Stimulated activated naive B cell treated with anti-CD40 and anti-IgM and Interleukin-4, amounts not matched to agents 10 μg/mL and 1 μg/mL and 100 μg/mL, for 72 hours (primary cell): ENCODE results near the gene SPTBN5.

Experiments
- ATAC-seq, 2 donors: fragments of 150-1000 bp; cut with Tn5 transposase; replicated peaks; 2 replicates each; pipeline ENCODE4 v1.10.0; 2021; ENCODE audit warnings: moderate library complexity in 1 of 2
- DNase-seq: peaks from one replicate; pipeline ENCODE4 v3.0.0; 2021
- H3K27ac Mint-ChIP-seq: one replicate; pipeline ENCODE4 v1.8.0; 2022; ENCODE audit warnings: mild to moderate bottlenecking, mixed read lengths
- H3K27me3 Mint-ChIP-seq, 2 donors: one replicate each; pipeline ENCODE4 v1.8.0; 2022; ENCODE audit warnings: mixed read lengths in 2 of 2
- H3K36me3 Mint-ChIP-seq, 2 donors: one replicate each; pipeline ENCODE4 v1.8.0; 2022; ENCODE audit warnings: mixed read lengths in 2 of 2, mild to moderate bottlenecking in 1 of 2
- H3K4me1 Mint-ChIP-seq, 2 donors: one replicate each; pipeline ENCODE4 v1.8.0; 2022; ENCODE audit warnings: mixed read lengths in 2 of 2, mild to moderate bottlenecking in 1 of 2
- H3K4me3 Mint-ChIP-seq, 2 donors: one replicate each; pipeline ENCODE4 v1.8.0; 2022; ENCODE audit warnings: mild to moderate bottlenecking in 2 of 2, mixed read lengths in 2 of 2, moderate library complexity in 1 of 2
- H3K9me3 Mint-ChIP-seq, 2 donors: one replicate each; pipeline ENCODE4 v1.8.0; 2022; ENCODE audit warnings: mixed read lengths in 2 of 2, mild to moderate bottlenecking in 1 of 2

Gene SPTBN5

DNA sequence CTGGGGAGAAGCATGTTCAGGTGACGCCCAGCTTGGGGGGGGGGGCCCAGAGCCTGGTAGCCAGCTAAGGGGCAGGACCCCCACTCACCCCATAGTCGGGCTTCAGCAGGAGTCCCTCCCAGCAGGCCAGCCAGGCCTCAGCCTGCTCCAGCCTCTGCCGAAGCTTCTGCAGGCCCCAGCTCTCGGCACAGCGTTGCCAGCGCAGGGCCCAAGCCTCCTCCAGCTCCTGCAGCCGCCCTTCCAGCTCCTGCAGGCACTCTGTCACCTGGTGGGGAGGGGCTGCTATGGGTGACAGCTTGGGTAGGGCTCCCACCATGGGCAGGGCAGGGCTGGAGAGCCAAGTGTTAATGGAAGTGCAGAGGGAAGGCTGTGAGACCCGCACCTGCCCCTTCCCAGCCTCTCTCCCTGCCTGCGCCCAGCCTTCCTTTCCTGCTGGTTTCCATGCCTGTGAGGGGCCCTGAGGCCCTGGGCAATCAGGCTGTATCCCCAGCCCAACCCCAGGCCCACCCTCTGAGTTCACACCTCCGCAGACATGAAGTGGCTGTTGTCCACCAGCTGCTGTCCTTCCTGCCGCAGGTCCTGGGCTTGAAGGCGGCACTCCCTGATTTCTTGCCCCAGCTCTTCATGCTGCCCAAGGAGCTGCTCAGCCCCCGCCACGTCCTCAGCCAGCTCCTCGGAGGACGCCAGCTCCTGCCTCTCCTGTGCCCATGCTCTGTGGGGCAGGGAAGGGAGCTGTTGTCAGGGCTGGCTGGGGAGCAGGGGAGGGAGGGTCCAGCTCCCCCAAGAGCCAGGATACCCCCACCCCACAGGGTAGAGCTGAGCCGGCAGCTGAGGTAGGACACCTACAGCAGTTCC lies 40.9 kb downstream of the SPTBN5 start:
- ATAC-seq, result no peak
- H3K4me3 Mint-ChIP-seq, result no peak overlapping the region
- H3K27me3 Mint-ChIP-seq, result peaks cover 3 to 9% of the 10 kb centered on the region in 2 donors
- no peaks in the 10 kb centered on the region for H3K9me3 Mint-ChIP-seq
- DNase-seq, result no peak
- H3K27ac Mint-ChIP-seq, result no peak overlapping the region
- H3K4me1 Mint-ChIP-seq, result peaks cover 7 to 17% of the 10 kb centered on the region in 2 donors
- peaks cover 5 to 7% of the 10 kb centered on the region in 2 donors for H3K36me3 Mint-ChIP-seq

DNA sequence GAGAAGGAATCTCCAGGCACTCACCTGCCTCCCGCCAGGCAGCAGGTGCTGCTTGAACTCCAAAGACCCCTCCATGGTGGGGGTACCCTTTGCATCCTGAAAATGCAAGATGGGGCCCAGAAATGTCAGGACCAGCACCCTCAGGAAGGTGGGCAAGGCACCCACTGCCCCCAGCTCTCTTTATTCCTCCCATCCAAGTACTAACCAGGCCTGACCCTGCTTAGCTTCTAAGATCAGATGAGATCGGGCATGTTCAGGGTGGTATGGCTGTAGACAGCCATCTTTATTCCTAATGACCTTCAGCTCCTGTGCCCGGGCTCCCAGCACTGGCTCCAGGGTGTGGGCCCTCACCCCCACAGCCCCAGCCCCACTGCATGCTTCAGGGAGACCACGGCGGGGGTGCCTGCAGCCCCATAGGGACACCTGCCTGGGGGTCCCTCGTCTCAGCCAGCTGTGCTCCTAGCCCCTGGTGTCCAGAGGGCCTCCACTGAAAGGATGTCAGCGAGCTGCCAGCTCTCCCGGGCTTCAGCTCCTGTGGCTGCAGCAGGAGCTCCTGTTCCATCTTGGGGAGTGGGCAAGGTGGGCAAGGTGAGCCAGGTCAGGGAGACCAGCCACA lies 42.0 kb downstream of the SPTBN5 start:
- Mint-ChIP-seq H3K27ac (no peak overlapping the region), H3K4me1 (peaks cover 7 to 17% of the 10 kb centered on the region in 2 donors)
- no peak for ATAC-seq

DNA sequence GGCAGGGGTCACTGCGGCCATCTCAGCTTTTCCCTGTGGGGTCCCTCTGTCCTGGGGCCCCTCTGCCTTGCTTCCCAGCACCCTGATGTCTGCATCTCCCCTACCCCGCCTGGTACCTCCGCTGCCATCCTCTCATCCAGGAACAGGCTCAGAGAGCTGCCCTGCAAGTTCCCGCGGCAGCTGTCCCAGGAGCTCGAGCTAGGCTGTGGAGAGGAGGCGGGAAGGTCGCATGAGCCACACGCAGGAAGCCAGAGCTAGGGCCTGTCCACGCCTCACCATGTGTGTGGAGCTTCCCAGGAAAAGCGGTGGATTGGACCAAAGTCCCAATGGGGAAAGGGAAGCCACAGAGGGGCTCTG lies 42.7 kb downstream of the SPTBN5 start:
- peaks cover 7 to 17% of the 10 kb centered on the region in 2 donors for H3K4me1 Mint-ChIP-seq
- no peak overlapping the region for H3K4me3 Mint-ChIP-seq
- peak overlapping the region; percentile 47 for H3K27ac Mint-ChIP-seq
- ATAC-seq (no peak), DNase-seq (no peak)
- H3K9me3 Mint-ChIP-seq, result no peaks in the 10 kb centered on the region
- H3K27me3 Mint-ChIP-seq, result peaks cover 3 to 9% of the 10 kb centered on the region in 2 donors
- H3K36me3 Mint-ChIP-seq, result peaks cover 14 to 17% of the 10 kb centered on the region in 2 donors

More for the DNA sequence above, 42.0 kb downstream of the SPTBN5 start:
- H3K36me3 Mint-ChIP-seq, result peaks cover 11 to 13% of the 10 kb centered on the region in 2 donors
- no peaks in the 10 kb centered on the region for H3K9me3 Mint-ChIP-seq
- DNase-seq, result no peak
- no peak overlapping the region for H3K4me3 Mint-ChIP-seq
- peaks cover 3 to 9% of the 10 kb centered on the region in 2 donors for H3K27me3 Mint-ChIP-seq

DNA sequence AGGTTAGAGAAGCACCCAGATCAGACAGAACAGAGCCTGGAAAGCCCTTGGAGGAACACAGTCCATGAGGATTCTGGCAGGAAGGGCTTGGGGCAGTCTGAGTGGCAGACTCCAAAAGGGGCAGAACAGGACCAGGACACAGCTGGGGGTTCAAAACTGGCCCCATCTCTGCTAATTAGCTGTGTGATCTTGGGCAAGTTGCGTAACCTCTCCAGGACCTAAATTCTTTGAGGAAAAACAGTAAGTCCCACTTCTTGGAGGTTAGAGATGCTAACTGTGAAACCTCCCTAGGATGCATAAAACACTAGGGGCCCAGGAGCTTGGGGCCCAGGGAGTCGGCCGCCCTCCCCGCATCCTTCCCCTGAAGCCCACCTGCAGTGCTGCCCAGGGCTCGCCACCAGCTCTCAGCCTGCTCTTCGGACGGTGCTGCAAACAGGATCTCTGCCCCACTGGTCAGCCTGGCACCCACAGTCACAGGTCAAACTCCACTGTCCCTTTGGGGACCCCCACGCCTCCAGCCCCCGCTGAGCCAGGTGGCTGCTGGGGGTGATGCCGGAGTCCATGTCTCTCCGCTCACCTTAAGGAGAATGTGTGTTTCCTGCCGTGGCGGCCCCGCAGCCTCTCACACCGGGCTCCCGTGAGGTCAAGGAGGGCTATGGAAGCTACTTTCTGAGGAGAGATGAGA lies 43.2 kb downstream of the SPTBN5 start:
- peaks cover 7 to 17% of the 10 kb centered on the region in 2 donors for H3K4me1 Mint-ChIP-seq
- H3K4me3 Mint-ChIP-seq, result no peak overlapping the region
- H3K9me3 Mint-ChIP-seq, result no peaks in the 10 kb centered on the region
- H3K36me3 Mint-ChIP-seq, result peaks cover 15 to 21% of the 10 kb centered on the region in 2 donors
- peak overlapping the region; percentile 47 for H3K27ac Mint-ChIP-seq
- ATAC-seq (peak in 1 of 2 donors; percentile 19), DNase-seq (no peak)
- H3K27me3 Mint-ChIP-seq, result peaks cover 3 to 9% of the 10 kb centered on the region in 2 donors

DNA sequence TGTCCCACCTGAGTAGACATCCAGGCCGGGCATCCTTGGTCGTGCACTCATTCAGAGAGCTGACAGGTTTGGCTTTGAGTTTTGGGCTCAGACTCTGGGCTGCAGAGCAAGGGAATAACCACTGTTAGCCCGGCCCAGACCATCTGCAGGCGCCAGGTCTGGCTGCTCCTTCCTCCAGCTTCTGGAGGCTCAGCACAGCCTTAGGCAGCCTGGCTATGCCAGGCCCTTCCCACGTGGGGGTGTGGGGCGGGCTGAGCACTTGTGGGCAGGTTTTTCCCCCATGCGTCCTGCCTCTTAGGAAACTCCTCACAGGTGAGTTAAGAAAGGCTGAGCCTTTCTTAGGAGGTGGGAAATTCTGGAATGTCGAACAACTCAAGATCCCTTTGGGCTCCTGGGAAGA lies 44.0 kb downstream of the SPTBN5 start:
- Mint-ChIP-seq H3K9me3 (no peaks in the 10 kb centered on the region), H3K27me3 (peaks cover 3 to 9% of the 10 kb centered on the region in 2 donors), H3K27ac (no peak overlapping the region), H3K4me1 (peaks cover 7 to 17% of the 10 kb centered on the region in 2 donors), H3K36me3 (peaks cover 18 to 23% of the 10 kb centered on the region in 2 donors), H3K4me3 (no peak overlapping the region)
- DNase-seq (no peak), ATAC-seq (peak in 1 of 2 donors; percentile 24)

DNA sequence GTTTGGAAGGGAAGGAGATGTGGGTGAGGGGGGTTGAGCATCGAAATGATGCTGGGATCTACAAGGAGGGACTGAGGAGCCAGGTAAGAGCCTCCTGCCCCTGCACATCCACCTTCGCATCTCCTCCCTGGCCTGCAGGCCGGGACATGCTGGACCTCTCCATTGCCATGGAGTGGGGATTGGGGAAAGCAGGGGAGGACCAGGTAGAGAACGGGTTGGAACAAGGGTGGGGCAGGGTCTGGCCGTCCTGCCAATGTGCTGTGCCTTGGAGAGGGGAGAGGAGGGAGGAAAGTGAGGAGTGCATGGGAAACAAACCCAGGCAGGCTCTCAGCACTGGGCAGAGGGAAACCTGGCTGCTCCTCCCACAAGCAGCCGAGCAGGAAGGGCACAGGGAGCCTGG lies 44.6 kb downstream of the SPTBN5 start:
- ATAC-seq, result no peak
- no peak overlapping the region for H3K27ac Mint-ChIP-seq
- peaks cover 7 to 17% of the 10 kb centered on the region in 2 donors for H3K4me1 Mint-ChIP-seq
- H3K4me3 Mint-ChIP-seq, result no peak overlapping the region
- H3K36me3 Mint-ChIP-seq, result peaks cover 20 to 25% of the 10 kb centered on the region in 2 donors
- H3K27me3 Mint-ChIP-seq, result peaks cover 3 to 9% of the 10 kb centered on the region in 2 donors
- DNase-seq, result no peak
- H3K9me3 Mint-ChIP-seq, result no peaks in the 10 kb centered on the region

DNA sequence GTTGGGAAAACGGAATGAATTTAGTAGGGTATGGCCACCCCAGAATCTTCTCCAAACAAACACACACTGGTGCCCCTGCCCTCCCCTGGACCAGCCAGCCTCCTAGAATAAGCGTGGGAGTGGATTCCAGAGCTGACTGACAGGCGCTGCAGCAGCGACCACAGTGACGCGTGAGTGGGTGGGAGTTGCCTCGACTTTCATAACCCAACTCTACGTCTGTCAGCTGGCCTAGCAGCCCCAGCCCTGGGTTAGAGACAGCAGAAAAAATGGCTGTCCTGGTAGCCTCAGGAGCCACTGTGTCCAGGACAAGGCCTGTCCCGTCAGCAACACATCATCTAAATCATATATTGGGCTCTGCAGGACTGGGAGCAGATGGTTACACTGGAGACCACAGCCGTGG lies 45.2 kb downstream of the SPTBN5 start:
- Mint-ChIP-seq H3K27ac (no peak overlapping the region), H3K9me3 (no peaks in the 10 kb centered on the region), H3K4me1 (peaks cover 7 to 17% of the 10 kb centered on the region in 2 donors), H3K36me3 (peaks cover 23 to 25% of the 10 kb centered on the region in 2 donors), H3K4me3 (no peak overlapping the region), H3K27me3 (peaks cover 3 to 9% of the 10 kb centered on the region in 2 donors)
- no peak for ATAC-seq
- no peak for DNase-seq

DNA sequence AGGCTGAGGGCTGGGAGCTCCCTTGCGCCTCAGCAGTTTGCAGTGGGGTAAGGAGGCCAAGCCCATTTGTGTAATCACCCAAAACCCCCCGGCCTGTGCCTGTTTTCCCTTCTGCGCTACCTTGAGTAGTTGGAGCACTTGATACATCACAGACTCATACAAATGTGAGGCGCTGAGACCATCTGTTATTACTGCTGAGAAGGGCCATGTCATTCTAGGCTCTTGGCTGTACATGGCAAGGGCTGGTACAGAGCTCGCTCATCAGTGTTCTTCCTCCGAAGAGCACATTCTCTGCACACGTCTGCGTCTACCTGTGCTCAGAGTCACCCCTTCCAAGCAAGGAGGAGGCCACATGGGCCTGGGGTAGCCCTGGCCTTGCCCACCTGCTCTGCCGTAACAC lies 45.9 kb downstream of the SPTBN5 start:
- Mint-ChIP-seq H3K36me3 (peaks cover 25 to 26% of the 10 kb centered on the region in 2 donors), H3K27me3 (peaks cover 3 to 9% of the 10 kb centered on the region in 2 donors), H3K4me3 (no peak overlapping the region), H3K4me1 (peaks cover 7 to 17% of the 10 kb centered on the region in 2 donors), H3K27ac (no peak overlapping the region), H3K9me3 (no peaks in the 10 kb centered on the region)
- DNase-seq, result no peak
- ATAC-seq, result no peak

DNA sequence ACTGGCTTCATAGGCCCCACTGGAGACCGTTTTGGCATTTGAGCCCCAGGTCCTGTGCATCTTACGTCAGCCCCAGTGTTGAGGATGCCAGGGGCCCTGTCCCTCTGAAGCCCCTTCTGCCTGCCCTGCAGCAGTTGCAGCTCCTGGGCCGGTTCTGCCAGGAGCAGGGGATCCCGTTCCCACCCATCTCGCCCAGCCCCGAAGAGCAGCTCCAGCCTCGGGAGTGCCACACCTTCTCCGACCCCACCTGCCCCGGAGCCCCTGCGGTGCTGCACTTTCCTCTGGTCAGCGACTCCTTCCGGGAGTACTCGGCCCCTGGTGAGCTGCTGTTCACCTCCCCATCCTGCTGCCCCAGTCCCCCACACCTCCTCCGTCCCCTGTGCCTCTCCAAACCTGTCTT lies 46.6 kb downstream of the SPTBN5 start:
- H3K4me3 Mint-ChIP-seq, result no peak overlapping the region
- peaks cover 7 to 17% of the 10 kb centered on the region in 2 donors for H3K4me1 Mint-ChIP-seq
- no peak for DNase-seq
- peaks cover 30 to 31% of the 10 kb centered on the region in 2 donors for H3K36me3 Mint-ChIP-seq
- H3K27ac Mint-ChIP-seq, result peak overlapping the region; percentile 7
- peaks cover 3 to 9% of the 10 kb centered on the region in 2 donors for H3K27me3 Mint-ChIP-seq
- no peaks in the 10 kb centered on the region for H3K9me3 Mint-ChIP-seq
- no peak for ATAC-seq

DNA sequence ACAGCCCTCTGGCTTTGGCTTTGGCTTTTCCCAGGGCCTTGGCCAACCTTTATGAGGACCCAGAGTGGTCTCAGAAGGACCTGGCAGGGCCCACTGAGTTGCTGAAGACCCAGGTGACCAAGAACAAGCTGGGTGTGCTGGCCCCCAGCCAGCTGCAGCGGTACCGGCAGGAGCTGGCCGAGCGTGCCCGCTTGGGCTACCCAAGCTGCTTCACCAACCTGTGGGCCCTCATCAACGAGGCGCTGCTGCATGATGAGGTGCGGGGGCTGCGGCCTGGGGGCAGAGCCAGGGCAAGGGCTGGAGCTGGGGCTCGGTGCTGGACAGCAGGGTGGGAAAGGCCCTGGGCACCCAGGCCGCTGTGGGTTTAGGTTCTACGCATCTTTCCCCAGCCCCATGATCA lies 49.0 kb downstream of the SPTBN5 start:
- DNase-seq, result no peak
- H3K4me1 Mint-ChIP-seq, result peaks cover 0 to 1% of the 10 kb centered on the region in 2 donors
- no peak overlapping the region for H3K4me3 Mint-ChIP-seq
- peaks cover 33 to 45% of the 10 kb centered on the region in 2 donors for H3K36me3 Mint-ChIP-seq
- ATAC-seq, result no peak
- no peaks in the 10 kb centered on the region for H3K9me3 Mint-ChIP-seq
- no peaks in the 10 kb centered on the region for H3K27me3 Mint-ChIP-seq
- H3K27ac Mint-ChIP-seq, result no peak overlapping the region

DNA sequence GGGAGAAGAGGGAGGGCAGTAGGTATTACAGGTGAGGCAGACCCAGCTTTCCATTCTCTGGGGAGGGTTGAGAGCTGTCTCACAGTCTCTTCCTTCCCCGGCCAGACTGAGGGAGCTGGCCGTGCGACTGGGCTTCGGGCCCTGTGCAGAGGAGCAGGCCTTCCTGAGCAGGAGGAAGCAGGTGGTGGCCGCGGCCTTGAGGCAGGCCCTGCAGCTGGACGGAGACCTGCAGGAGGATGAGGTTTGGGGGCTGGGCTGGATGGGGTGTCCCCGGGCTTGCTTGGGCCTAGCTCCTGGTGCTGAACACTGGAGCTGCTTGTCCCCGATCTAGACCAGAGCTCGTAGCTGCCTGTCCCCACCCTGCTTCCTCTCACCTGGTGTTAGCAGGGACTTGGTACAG lies 50.3 kb downstream of the SPTBN5 start:
- no peak for ATAC-seq
- H3K27ac Mint-ChIP-seq, result no peak overlapping the region
- H3K36me3 Mint-ChIP-seq, result peaks cover 30 to 45% of the 10 kb centered on the region in 2 donors
- DNase-seq, result no peak
- no peaks in the 10 kb centered on the region for H3K4me1 Mint-ChIP-seq
- H3K9me3 Mint-ChIP-seq, result no peaks in the 10 kb centered on the region
- no peaks in the 10 kb centered on the region for H3K27me3 Mint-ChIP-seq
- no peak overlapping the region for H3K4me3 Mint-ChIP-seq

DNA sequence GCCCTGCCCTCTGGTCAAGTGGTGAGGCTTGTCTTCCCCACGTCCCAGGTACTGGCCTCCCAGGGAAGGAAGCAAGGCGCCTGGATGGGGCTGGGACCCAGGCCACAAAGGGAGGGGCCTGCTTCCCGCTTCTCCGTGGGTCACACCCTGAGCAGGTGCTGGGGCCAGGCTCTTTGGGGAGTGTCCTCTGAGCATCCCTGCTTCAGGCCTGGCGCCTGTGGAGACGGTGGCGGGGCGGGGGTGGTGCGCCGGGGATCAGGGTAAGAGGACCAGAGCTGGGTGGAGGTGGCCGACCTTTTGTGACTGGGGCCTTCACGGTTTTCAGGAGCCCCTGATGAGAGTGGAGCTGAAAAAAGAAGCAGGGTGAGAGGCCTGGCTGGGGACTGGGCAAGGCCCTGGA lies 51.6 kb downstream of the SPTBN5 start:
- H3K4me3 Mint-ChIP-seq, result no peak overlapping the region
- peaks cover 27 to 36% of the 10 kb centered on the region in 2 donors for H3K36me3 Mint-ChIP-seq
- no peaks in the 10 kb centered on the region for H3K27me3 Mint-ChIP-seq

GRCh38 chr15:41841131-41841530 lies 52.7 kb downstream of the SPTBN5 start:
- ATAC-seq (no peak), DNase-seq (no peak)
- H3K4me3 Mint-ChIP-seq, result no peak overlapping the region
- H3K9me3 Mint-ChIP-seq, result no peaks in the 10 kb centered on the region
- no peaks in the 10 kb centered on the region for H3K4me1 Mint-ChIP-seq
- H3K27ac Mint-ChIP-seq, result no peak overlapping the region
- H3K27me3 Mint-ChIP-seq, result no peaks in the 10 kb centered on the region
- peaks cover 31 to 36% of the 10 kb centered on the region in 2 donors for H3K36me3 Mint-ChIP-seq

More for the DNA sequence above, 51.6 kb downstream of the SPTBN5 start:
- Mint-ChIP-seq H3K27ac (no peak overlapping the region), H3K9me3 (no peaks in the 10 kb centered on the region), H3K4me1 (no peaks in the 10 kb centered on the region)
- DNase-seq (no peak), ATAC-seq (no peak)

DNA sequence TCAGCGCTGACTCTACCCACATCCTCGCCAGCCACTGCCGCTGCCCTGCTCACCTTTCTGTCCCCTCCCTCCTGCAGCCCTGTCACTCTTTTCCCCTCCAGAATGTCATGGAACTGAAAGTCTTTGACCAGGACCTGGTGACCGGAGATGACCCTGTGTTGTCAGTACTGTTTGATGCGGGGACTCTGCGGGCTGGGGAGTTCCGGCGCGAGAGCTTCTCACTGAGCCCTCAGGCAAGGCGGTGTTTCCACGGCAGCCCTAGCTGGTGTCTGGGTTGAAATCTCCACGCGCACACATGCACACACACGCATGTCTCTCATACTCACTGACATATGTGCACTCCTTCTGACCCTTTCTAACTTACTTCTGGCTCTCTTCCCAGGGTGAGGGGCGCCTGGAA lies 53.2 kb downstream of the SPTBN5 start:
- Mint-ChIP-seq H3K4me3 (no peak overlapping the region), H3K4me1 (no peaks in the 10 kb centered on the region), H3K9me3 (no peaks in the 10 kb centered on the region), H3K27ac (no peak overlapping the region), H3K36me3 (peaks cover 33 to 35% of the 10 kb centered on the region in 2 donors), H3K27me3 (no peaks in the 10 kb centered on the region)
- ATAC-seq (no peak), DNase-seq (no peak)
